Liver (tissue), 9 donors: Measurements from ENCODE around the gene BTRC. TPM values are rescaled to one million over a fixed set of nuclear protein-coding genes. Genes with fewer than 3 reads are reported as not detected.

Experiments used
- DNase-seq: peaks from one replicate; pipeline ENCODE4 v3.0.0-alpha.2; 2017; ENCODE audit warnings: low spot score
- H3K27ac ChIP-seq, 2 donors: one replicate each; pipeline ENCODE4 v1.7.0; 2013; ENCODE audit warnings: inconsistent platforms in 2 of 2, low read length in 2 of 2, control low read depth in 1 of 2, low read depth in 1 of 2, mild to moderate bottlenecking in 1 of 2
- H3K27me3 ChIP-seq, 4 donors: one replicate each; pipeline versions ENCODE4 v1.6.1 to v1.7.0; 2013; ENCODE audit warnings: low read length in 3 of 4, inconsistent platforms in 1 of 4, mild to moderate bottlenecking in 1 of 4, moderate library complexity in 1 of 4; ENCODE audit not compliant: control insufficient read depth in 4 of 4, insufficient read depth in 4 of 4
- H3K36me3 ChIP-seq, 4 donors: one replicate each; pipeline versions ENCODE4 v1.6.1 to v1.7.0; 2013; ENCODE audit warnings: low read length in 3 of 4, mild to moderate bottlenecking in 3 of 4, low read depth in 1 of 4, moderate library complexity in 1 of 4; ENCODE audit not compliant: control insufficient read depth in 4 of 4, insufficient read depth in 3 of 4
- H3K4me1 ChIP-seq, 4 donors: one replicate each; pipeline versions ENCODE4 v1.6.1 to v1.7.0; 2013; ENCODE audit warnings: low read length in 3 of 4, mild to moderate bottlenecking in 3 of 4, moderate library complexity in 1 of 4; ENCODE audit not compliant: control insufficient read depth in 4 of 4, insufficient read depth in 4 of 4
- H3K4me3 ChIP-seq, 3 donors: one replicate each; pipeline versions ENCODE4 v1.6.1 to v1.7.0; 2013; ENCODE audit warnings: low read length in 3 of 3, control low read depth in 1 of 3, low read depth in 1 of 3, mild to moderate bottlenecking in 1 of 3
- H3K9ac ChIP-seq, 2 donors: one replicate each; pipeline ENCODE4 v1.7.0; 2013; ENCODE audit warnings: low read length in 2 of 2, mild to moderate bottlenecking in 2 of 2, moderate library complexity in 2 of 2, control low read depth in 1 of 2, low read depth in 1 of 2
- H3K9me3 ChIP-seq, 4 donors: one replicate each; pipeline versions ENCODE4 v1.6.1 to v1.7.0; 2013; ENCODE audit warnings: low read length in 3 of 4; ENCODE audit not compliant: control insufficient read depth in 4 of 4
- CTCF ChIP-seq: fragments of 150-350 bp; IDR thresholded peaks from 2 replicates; pipeline ENCODE4 v1.5.1; 2017; ENCODE audit warnings: improper control_type of control experiment, low read depth, low read length; ENCODE audit not compliant: missing input control
- EGR1 ChIP-seq, 2 donors: IDR thresholded peaks; 2 replicates each; pipeline ENCODE4 v1.6.1; 2016 to 2018; ENCODE audit warnings: antibody characterized with exemption in 2 of 2, low read depth in 2 of 2
- FOXA1 ChIP-seq: IDR thresholded peaks from 2 replicates; pipeline ENCODE4 v1.6.1; 2016; ENCODE audit warnings: antibody characterized with exemption
- FOXA2 ChIP-seq: IDR thresholded peaks from 2 replicates; pipeline ENCODE4 v1.6.1; 2016; ENCODE audit warnings: antibody characterized with exemption
- GABPA ChIP-seq, 2 donors: IDR thresholded peaks in 1 of 2; conservative IDR thresholded peaks in 1 of 2; 2 replicates each; pipeline ENCODE4 v1.6.1; 2016; ENCODE audit warnings: antibody characterized with exemption in 2 of 2, mild to moderate bottlenecking in 1 of 2, moderate library complexity in 1 of 2
- HNF4A ChIP-seq, 2 donors: conservative IDR thresholded peaks; 2 replicates each; pipeline ENCODE4 v1.6.1; 2016; ENCODE audit warnings: antibody characterized with exemption in 2 of 2, mild to moderate bottlenecking in 2 of 2
- HNF4G ChIP-seq: IDR thresholded peaks from 2 replicates; pipeline ENCODE4 v1.6.1; 2016; ENCODE audit warnings: antibody characterized with exemption
- JUND ChIP-seq, 2 donors: IDR thresholded peaks; 2 replicates each; pipeline ENCODE4 v1.6.1; 2016; ENCODE audit warnings: antibody characterized with exemption in 2 of 2
- NR2F2 ChIP-seq: IDR thresholded peaks from 2 replicates; pipeline ENCODE4 v1.6.1; 2016; ENCODE audit warnings: antibody characterized with exemption
- RAD21 ChIP-seq, 2 donors: IDR thresholded peaks; 2 replicates each; pipeline ENCODE4 v1.6.1; 2016; ENCODE audit warnings: antibody characterized with exemption in 2 of 2, mild to moderate bottlenecking in 2 of 2
- RXRA ChIP-seq, 2 donors: IDR thresholded peaks; 2 replicates each; pipeline ENCODE4 v1.6.1; 2017 to 2018; ENCODE audit warnings: antibody characterized with exemption in 2 of 2, mild to moderate bottlenecking in 1 of 2
- SP1 ChIP-seq: IDR thresholded peaks from 2 replicates; pipeline ENCODE4 v1.6.1; 2018; ENCODE audit warnings: antibody characterized with exemption, mild to moderate bottlenecking
- TAF1 ChIP-seq: conservative IDR thresholded peaks from 2 replicates; pipeline ENCODE4 v1.6.1; 2016; ENCODE audit warnings: antibody characterized with exemption, mild to moderate bottlenecking
- YY1 ChIP-seq: IDR thresholded peaks from 2 replicates; pipeline ENCODE4 v1.6.1; 2016; ENCODE audit warnings: antibody characterized with exemption, mild to moderate bottlenecking
- ZBTB33 ChIP-seq: IDR thresholded peaks from 2 replicates; pipeline ENCODE4 v1.6.1; 2016; ENCODE audit warnings: antibody characterized with exemption
- WGBS: extraction: QIAGEN DNeasy Blood & Tissue Kit; methylation state at CpG from one replicate; pipeline ENCODE4 v1.1.7; 2013; 5-methylcytosine and 5-hydroxymethylcytosine counted together
- polyA plus RNA-seq, 2 donors: library from polyadenylated mRNA; stranded (reverse) in 1 of 2; unstranded in 1 of 2; fragments of 200-250 nt in 1 of 2; fragments of >200 nt in 1 of 2; fragmentation: Nextera tagmentation in 1 of 2; extraction: Ambion mirVana in 1 of 2; gene quantifications; one replicate each; pipeline versions ENCODE4 v1.2.1 to v1.2.3, GENCODE V29; 2013 to 2015
- total RNA-seq, 2 donors: library from RNA; depleted of rRNA; stranded (reverse); fragments of >200 nt; gene quantifications; one replicate each; pipeline ENCODE4 v1.2.3, GENCODE V29; 2014
- TF ChIP-seq, protein P1 (sequence below): IDR thresholded peaks from 2 replicates; pipeline ENCODE4 v1.6.1; 2016; ENCODE audit warnings: antibody characterized with exemption
- TF ChIP-seq, protein P2 (sequence below): IDR thresholded peaks from 2 replicates; pipeline ENCODE4 v1.6.1; 2016; ENCODE audit warnings: antibody characterized with exemption
- TF ChIP-seq, protein P3 (sequence below): IDR thresholded peaks from 2 replicates; pipeline ENCODE4 v1.6.1; 2016; ENCODE audit warnings: antibody characterized with exemption, mild to moderate bottlenecking
- donor health status: healthy.
- donor health status: healthy.
- donor health status: healthy.
- donor health status: healthy.
- donor health status: healthy.

BTRC gene
- total and polyA plus RNA-seq, 4 donors = 2.7 to 28.2 (median 5.9) TPM

- TF ChIP-seq ZBTB33 (no peak), YY1 (no peak), FOXA1 (no peak)
- TF ChIP-seq, protein P1, sequence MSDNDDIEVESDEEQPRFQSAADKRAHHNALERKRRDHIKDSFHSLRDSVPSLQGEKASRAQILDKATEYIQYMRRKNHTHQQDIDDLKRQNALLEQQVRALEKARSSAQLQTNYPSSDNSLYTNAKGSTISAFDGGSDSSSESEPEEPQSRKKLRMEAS = no peak
- TF ChIP-seq, protein P2, sequence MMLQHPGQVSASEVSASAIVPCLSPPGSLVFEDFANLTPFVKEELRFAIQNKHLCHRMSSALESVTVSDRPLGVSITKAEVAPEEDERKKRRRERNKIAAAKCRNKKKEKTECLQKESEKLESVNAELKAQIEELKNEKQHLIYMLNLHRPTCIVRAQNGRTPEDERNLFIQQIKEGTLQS = no peak
Measured at GRCh38 chr10:101476383-101476782, 122.4 kb downstream of the BTRC start (continued).

DNA sequence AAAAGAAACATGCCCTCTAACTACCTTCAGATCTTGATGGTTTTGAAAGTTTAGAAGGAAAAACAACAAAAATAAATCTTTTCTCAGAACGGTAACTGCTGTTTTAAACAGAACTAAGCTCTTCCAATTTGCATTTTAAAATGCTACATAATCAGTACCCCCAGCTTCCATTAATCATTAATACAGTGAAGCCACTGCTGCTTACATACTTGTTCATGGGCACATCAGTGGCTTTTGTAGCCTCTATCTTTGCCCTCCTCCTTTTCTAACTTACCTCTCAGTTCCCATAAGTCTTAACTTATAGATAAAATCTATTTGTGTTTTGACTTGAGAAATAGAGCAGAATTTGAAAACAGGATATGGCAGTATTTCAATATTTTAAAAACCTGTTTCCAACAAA is 125.0 kb downstream of the BTRC start:
- H3K9ac ChIP-seq = no peak overlapping the region
- no peaks in the 10 kb centered on the region for H3K4me1 ChIP-seq
- no peak for DNase-seq
- TF ChIP-seq ZBTB33 (no peak), FOXA2 (no peak), CTCF (no peak), TAF1 (no peak), FOXA1 (no peak), SP1 (no peak), GABPA (IDR thresholded peaks at IDR 0.05 in 1 of 2, conservative IDR thresholded peaks at IDR 0.05 in 1 of 2) (no peak), EGR1 (IDR thresholded peaks at IDR 0.05; ENCODE audit: low read depth in 2 of 2) (no peak), RXRA (IDR thresholded peaks at IDR 0.05) (no peak), NR2F2 (no peak), HNF4A (conservative IDR thresholded peaks at IDR 0.05) (no peak), YY1 (no peak), HNF4G (no peak), JUND (IDR thresholded peaks at IDR 0.05) (no peak), RAD21 (IDR thresholded peaks at IDR 0.05) (no peak)
- TF ChIP-seq, protein P2 = no peak
- TF ChIP-seq, protein P1 = no peak
- TF ChIP-seq, protein P3, sequence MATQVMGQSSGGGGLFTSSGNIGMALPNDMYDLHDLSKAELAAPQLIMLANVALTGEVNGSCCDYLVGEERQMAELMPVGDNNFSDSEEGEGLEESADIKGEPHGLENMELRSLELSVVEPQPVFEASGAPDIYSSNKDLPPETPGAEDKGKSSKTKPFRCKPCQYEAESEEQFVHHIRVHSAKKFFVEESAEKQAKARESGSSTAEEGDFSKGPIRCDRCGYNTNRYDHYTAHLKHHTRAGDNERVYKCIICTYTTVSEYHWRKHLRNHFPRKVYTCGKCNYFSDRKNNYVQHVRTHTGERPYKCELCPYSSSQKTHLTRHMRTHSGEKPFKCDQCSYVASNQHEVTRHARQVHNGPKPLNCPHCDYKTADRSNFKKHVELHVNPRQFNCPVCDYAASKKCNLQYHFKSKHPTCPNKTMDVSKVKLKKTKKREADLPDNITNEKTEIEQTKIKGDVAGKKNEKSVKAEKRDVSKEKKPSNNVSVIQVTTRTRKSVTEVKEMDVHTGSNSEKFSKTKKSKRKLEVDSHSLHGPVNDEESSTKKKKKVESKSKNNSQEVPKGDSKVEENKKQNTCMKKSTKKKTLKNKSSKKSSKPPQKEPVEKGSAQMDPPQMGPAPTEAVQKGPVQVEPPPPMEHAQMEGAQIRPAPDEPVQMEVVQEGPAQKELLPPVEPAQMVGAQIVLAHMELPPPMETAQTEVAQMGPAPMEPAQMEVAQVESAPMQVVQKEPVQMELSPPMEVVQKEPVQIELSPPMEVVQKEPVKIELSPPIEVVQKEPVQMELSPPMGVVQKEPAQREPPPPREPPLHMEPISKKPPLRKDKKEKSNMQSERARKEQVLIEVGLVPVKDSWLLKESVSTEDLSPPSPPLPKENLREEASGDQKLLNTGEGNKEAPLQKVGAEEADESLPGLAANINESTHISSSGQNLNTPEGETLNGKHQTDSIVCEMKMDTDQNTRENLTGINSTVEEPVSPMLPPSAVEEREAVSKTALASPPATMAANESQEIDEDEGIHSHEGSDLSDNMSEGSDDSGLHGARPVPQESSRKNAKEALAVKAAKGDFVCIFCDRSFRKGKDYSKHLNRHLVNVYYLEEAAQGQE = no peak
- no peak overlapping the region for H3K4me3 ChIP-seq
- whole genome bisulfite sequencing = 86% methylated on average over 1 of the region's 1 CpG
- no peaks in the 10 kb centered on the region for H3K36me3 ChIP-seq
- H3K9me3 ChIP-seq = no peaks in the 10 kb centered on the region
- no peak overlapping the region for H3K27ac ChIP-seq
- no peaks in the 10 kb centered on the region for H3K27me3 ChIP-seq
